HCT116 (cell line): ENCODE data around the gene S100A1.

Source experiments
- CTCF ChIP-seq, 3 experiments: fragments of 200-600 bp in 1 of 3; sonication (generic) in 1 of 3; IDR thresholded peaks in 2 of 3; conservative IDR thresholded peaks in 1 of 3; 2 replicates each; pipeline ENCODE4 v1.5.1; 2012 to 2017; ENCODE audit warnings: low read depth in 2 of 3, low read length in 2 of 3, antibody characterized with exemption in 1 of 3, borderline replicate concordance in 1 of 3, control low read depth in 1 of 3, mild to moderate bottlenecking in 1 of 3, mixed read lengths in 1 of 3, mixed run types in 1 of 3, moderate library complexity in 1 of 3; ENCODE audit not compliant: insufficient read depth in 1 of 3
- EZH2 ChIP-seq: fragments of 200-600 bp; sonication (generic); IDR thresholded peaks from 2 replicates; pipeline ENCODE4 v1.6.1; 2017; ENCODE audit warnings: antibody characterized with exemption, mixed run types
- JUND ChIP-seq: IDR thresholded peaks from 2 replicates; pipeline ENCODE4 v1.6.1; 2012
- POLR2A ChIP-seq: IDR thresholded peaks from 2 replicates; pipeline ENCODE4 v1.7.0; 2011; ENCODE audit warnings: borderline replicate concordance; ENCODE audit not compliant: insufficient read depth, insufficient read length; ENCODE audit errors: extremely low read depth
- POLR2AphosphoS5 ChIP-seq: IDR thresholded peaks from 2 replicates; pipeline ENCODE4 v1.6.1; 2011; ENCODE audit warnings: mild to moderate bottlenecking, low read depth, low read length, moderate library complexity
- REST ChIP-seq: IDR thresholded peaks from 2 replicates; pipeline ENCODE4 v1.6.1; 2012; ENCODE audit warnings: low read depth
- SP1 ChIP-seq: IDR thresholded peaks from 2 replicates; pipeline ENCODE4 v1.6.1; 2012; ENCODE audit warnings: low read depth
- YY1 ChIP-seq: IDR thresholded peaks from 2 replicates; pipeline ENCODE4 v1.6.1; 2011; ENCODE audit warnings: low read length, low read depth, moderate library complexity, mild to moderate bottlenecking; ENCODE audit not compliant: insufficient replicate concordance; ENCODE audit errors: extremely low read depth
- ZNF274 ChIP-seq: fragments of 200-500 bp; sonication (Bioruptor generic); IDR thresholded peaks from 2 replicates; pipeline ENCODE4 v1.6.1; 2014; ENCODE audit warnings: mild to moderate bottlenecking, low read depth, low read length, inconsistent platforms

DNA sequence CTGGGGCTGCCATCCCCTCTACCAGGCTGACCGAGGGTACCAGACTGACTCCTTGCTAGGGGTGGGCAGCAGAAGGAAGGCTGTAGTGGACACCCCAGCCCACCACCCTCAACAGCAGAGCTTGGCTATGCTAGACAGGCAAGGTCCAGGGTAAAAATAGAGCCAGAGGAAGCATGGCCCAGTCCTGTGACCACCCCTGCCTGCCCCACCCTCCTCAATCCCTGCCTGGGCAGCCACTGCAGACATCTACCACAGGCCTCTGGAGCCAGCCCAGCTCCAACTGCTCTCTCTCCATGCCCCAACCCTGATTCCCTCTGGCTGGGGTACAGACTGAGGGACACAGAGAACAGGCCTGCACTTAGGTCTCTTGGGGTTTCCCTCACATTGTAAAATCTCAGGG lies 1.7 kb downstream of the S100A1 start:
- TF ChIP-seq CTCF (IDR thresholded peaks at IDR 0.05 in 2 of 3, conservative IDR thresholded peaks at IDR 0.05 in 1 of 3; ENCODE audit: borderline replicate concordance in 1 of 3, insufficient read depth in 1 of 3, low read depth in 2 of 3, low read length in 2 of 3): no peak
- TF ChIP-seq JUND: no peak
- no peak for TF ChIP-seq REST
- TF ChIP-seq POLR2A: no peak
- TF ChIP-seq YY1: no peak
- no peak for TF ChIP-seq SP1
- no peak for TF ChIP-seq ZNF274
- TF ChIP-seq POLR2AphosphoS5: no peak
- TF ChIP-seq EZH2: no peak
